PC-3 (cell line): ENCODE results near the gene SAMD4A. TPM values are rescaled to one million over a fixed set of nuclear protein-coding genes. Genes with fewer than 3 reads are reported as not detected.

Experiments used
- ATAC-seq: fragments of 200-7000 bp; cut with Tn5 transposase; 2 replicates; pipeline ENCODE4 v1.9.1; 2020; ENCODE audit warnings: mild to moderate bottlenecking, moderate library complexity
- BruUV-seq: library from RNA; stranded (reverse); fragments of 400-500 nt; replicated peaks from 2 replicates; lab custom pipeline; 2021; lab: Mats Ljungman, UMichigan
- CTCF ChIA-PET: fragments of 300-600 bp; sonication (Branson Sonifier 250); formaldehyde crosslinking; loops from one replicate; lab custom pipeline; 2022; ENCODE audit warnings: antibody characterized with exemption; lab: Charles Lee
- POLR2A ChIA-PET: fragments of 300-600 bp; sonication (Branson Sonifier 250); formaldehyde crosslinking; loops from one replicate; lab custom pipeline; 2022; ENCODE audit warnings: antibody characterized with exemption; ENCODE audit not compliant: unreplicated experiment; lab: Charles Lee
- DNase-seq: peaks from one replicate; pipeline ENCODE4 v3.0.0-alpha.2; 2015
- H2AFZ ChIP-seq: fragments of 300-600 bp; sonication (generic); 2 replicates; pipeline ENCODE4 v1.6.0; 2016; ENCODE audit warnings: antibody characterized with exemption, low read length
- H3F3A ChIP-seq: fragments of 300-600 bp; sonication (generic); one replicate; pipeline ENCODE4 v1.6.0; 2017; ENCODE audit warnings: antibody characterized with exemption, low read length, control low read depth, mild to moderate bottlenecking; ENCODE audit not compliant: unreplicated experiment
- H3K27ac ChIP-seq: fragments of 300-600 bp; sonication (generic); 2 replicates; pipeline ENCODE4 v1.5.1; 2016; ENCODE audit warnings: mild to moderate bottlenecking, low read length
- H3K27me3 ChIP-seq: fragments of 300-600 bp; sonication (generic); 2 replicates; pipeline ENCODE4 v1.6.1; 2016; ENCODE audit warnings: low read length, mixed read lengths
- H3K36me3 ChIP-seq: fragments of 300-600 bp; sonication (generic); 2 replicates; pipeline ENCODE4 v1.6.1; 2016; ENCODE audit warnings: low read depth, mixed run types, low read length, mixed read lengths
- H3K4me1 ChIP-seq: fragments of 300-600 bp; sonication (generic); 2 replicates; pipeline ENCODE4 v1.5.1; 2016; ENCODE audit warnings: low read length; ENCODE audit not compliant: insufficient read depth
- H3K4me2 ChIP-seq: fragments of 300-600 bp; sonication (generic); 2 replicates; pipeline ENCODE4 v1.6.0; 2016; ENCODE audit warnings: low read length
- H3K4me3 ChIP-seq: fragments of 300-600 bp; sonication (generic); 2 replicates; pipeline ENCODE4 v1.5.1; 2016; ENCODE audit warnings: mild to moderate bottlenecking, low read length, mixed read lengths
- H3K79me2 ChIP-seq: fragments of 300-600 bp; sonication (generic); 2 replicates; pipeline ENCODE4 v1.6.1; 2017; ENCODE audit warnings: low read length, mixed read lengths
- H3K9ac ChIP-seq: fragments of 300-600 bp; sonication (generic); 2 replicates; pipeline ENCODE4 v1.6.0; 2016; ENCODE audit warnings: mild to moderate bottlenecking, low read length
- H3K9me2 ChIP-seq: fragments of 300-600 bp; sonication (generic); replicated peaks from 2 replicates; pipeline ENCODE4 v1.6.1; 2016; ENCODE audit warnings: mixed run types, low read length, mixed read lengths
- H3K9me3 ChIP-seq: fragments of 300-600 bp; sonication (generic); 2 replicates; pipeline ENCODE4 v1.6.1; 2016; ENCODE audit warnings: low read length, mixed read lengths
- H4K20me1 ChIP-seq: fragments of 300-600 bp; sonication (generic); 2 replicates; pipeline ENCODE4 v1.6.1; 2016; ENCODE audit warnings: low read length, mixed read lengths
- CTCF ChIP-seq: fragments of 300-600 bp; sonication (generic); conservative IDR thresholded peaks from 2 replicates; pipeline ENCODE4 v1.5.1; 2017; ENCODE audit warnings: antibody characterized with exemption, low read depth, mild to moderate bottlenecking, low read length
- EZH2 ChIP-seq: fragments of 300-600 bp; sonication (generic); IDR thresholded peaks from one replicate; pipeline ENCODE4 v1.6.1; 2017; ENCODE audit warnings: antibody characterized with exemption, mild to moderate bottlenecking, low read length; ENCODE audit not compliant: unreplicated experiment
- EZH2phosphoT487 ChIP-seq: fragments of 300-600 bp; sonication (generic); IDR thresholded peaks from 2 replicates; pipeline ENCODE4 v1.6.1; 2018; ENCODE audit warnings: mild to moderate bottlenecking, antibody characterized with exemption, low read length, borderline replicate concordance
- intact Hi-C: fragments of 100-400 bp; cut with micrococcal nuclease; formaldehyde crosslinking; loops from 2 replicates; pipeline ENCODE4 v1.9.0; 2023
- total RNA-seq: library from RNA; depleted of rRNA; stranded (reverse); fragments of >200 nt; gene quantifications from 2 replicates; pipeline ENCODE4 v1.2.3, GENCODE V29; 2014

Gene SAMD4A
- total RNA-seq, 1 experiment from 2014 or later, result 42.9 TPM

GRCh38 chr14:54528973-54529372, 38.0 kb upstream of the SAMD4A start:
- BruUV-seq, result no TSS peak
- TF ChIP-seq EZH2phosphoT487, result no peak
- no peak for TF ChIP-seq EZH2
- 0 out of 2 replicates have a peak, but pooled peaks have one; percentile 16 for TF ChIP-seq CTCF
- Histone ChIP-seq H3K4me1 (peaks cover 8% of the 10 kb centered on the region), H3K9me3 (no peaks in the 10 kb centered on the region), H3K9me2 (no peaks in the 10 kb centered on the region), H3K27ac (no peak overlapping the region), H4K20me1 (no peaks in the 10 kb centered on the region), H3K4me2 (no peak overlapping the region), H3K4me3 (no peak overlapping the region), H3K79me2 (no peaks in the 10 kb centered on the region), H3K36me3 (peaks cover 2% of the 10 kb centered on the region; the same call in 1 of the 2 replicates), H3K27me3 (no peaks in the 10 kb centered on the region), H3F3A (no peaks in the 10 kb centered on the region), H3K9ac (no peak overlapping the region), H2AFZ (no peak overlapping the region)
- intact Hi-C loops, result no loop called here
- POLR2A ChIA-PET, result interaction anchor here (0.6 to 1.3 kb wide), 3 partner anchors 19 to 602 kb away, joined by 4 to 17 read pairs (median 5); partner anchors contain the start of gene CGRRF1
- DNase-seq, result no peak
- no peak for ATAC-seq
- CTCF ChIA-PET, result interaction anchor here (0.6 to 1.0 kb wide), 3 partner anchors 40 to 1622 kb away, joined by 3 to 9 read pairs (median 7); partner anchors contain the start of gene GMFB

GRCh38 chr14:54529811-54530210, 37.1 kb upstream of the SAMD4A start:
- H3K9me3 ChIP-seq, result no peaks in the 10 kb centered on the region
- no peaks in the 10 kb centered on the region for H4K20me1 ChIP-seq
- POLR2A ChIA-PET, result interaction anchor here (0.6 to 1.3 kb wide), 4 partner anchors 20 to 601 kb away, joined by 4 to 17 read pairs (median 4); partner anchors contain the start of gene CGRRF1
- ATAC-seq (peak; percentile 97), DNase-seq (peak; percentile 87)
- no peaks in the 10 kb centered on the region for H3K9me2 ChIP-seq
- TF ChIP-seq EZH2, result no peak
- TF ChIP-seq CTCF, result no peak
- TF ChIP-seq EZH2phosphoT487, result no peak
- H3K36me3 ChIP-seq, result no peaks in the 10 kb centered on the region; the same call in 1 of the 2 replicates
- BruUV-seq, result no TSS peak
- no peak overlapping the region for H3K9ac ChIP-seq
- intact Hi-C loops, result no loop called here
- no peak overlapping the region for H3K4me3 ChIP-seq
- no peak overlapping the region for H3K4me2 ChIP-seq
- no peaks in the 10 kb centered on the region for H3K27me3 ChIP-seq
- H2AFZ ChIP-seq, result no peak overlapping the region
- CTCF ChIA-PET, result interaction anchor here (0.6 to 1.1 kb wide), 8 partner anchors 20 to 1622 kb away, joined by 3 to 9 read pairs (median 6); partner anchors contain the start of genes CGRRF1 and GMFB
- H3K4me1 ChIP-seq, result peaks cover 8% of the 10 kb centered on the region
- H3K27ac ChIP-seq, result no peak overlapping the region
- H3K79me2 ChIP-seq, result no peaks in the 10 kb centered on the region
- H3F3A ChIP-seq, result no peaks in the 10 kb centered on the region
